ENCODE results near the gene FBXL20.
"Not testable (repeated sequence)": the region's sequence is repeated elsewhere in the genome, so short reads cannot be mapped to it uniquely, and the experiment has no call there.

FBXL20 gene

DNA sequence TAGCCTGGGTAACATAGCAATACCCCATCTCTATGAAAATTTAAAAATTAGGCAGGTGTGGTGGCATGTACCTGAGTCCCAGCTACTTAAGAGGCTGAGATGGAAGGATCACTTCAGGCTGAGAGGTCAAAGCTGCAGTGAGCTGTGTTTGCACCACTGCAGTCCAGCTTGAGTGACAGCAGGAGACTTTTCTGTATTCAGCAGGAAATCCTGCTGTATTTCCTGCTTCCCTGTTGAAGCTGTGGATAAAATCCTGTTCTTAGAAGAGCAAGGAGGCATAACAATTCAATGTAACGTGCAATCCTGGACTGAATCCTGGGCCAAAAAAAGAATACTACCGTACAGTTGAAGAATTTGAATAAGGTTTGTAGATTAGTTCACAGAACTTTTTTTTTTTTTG is 62.2 kb downstream of the FBXL20 start:
- DNase-seq (ENCODE audit: low spot score) = no peak
- in situ Hi-C loops (cut with MboI; ENCODE audit: low sequenced_read_pairs, unreplicated experiment) = no loop called here
- TF ChIP-seq, protein P1, sequence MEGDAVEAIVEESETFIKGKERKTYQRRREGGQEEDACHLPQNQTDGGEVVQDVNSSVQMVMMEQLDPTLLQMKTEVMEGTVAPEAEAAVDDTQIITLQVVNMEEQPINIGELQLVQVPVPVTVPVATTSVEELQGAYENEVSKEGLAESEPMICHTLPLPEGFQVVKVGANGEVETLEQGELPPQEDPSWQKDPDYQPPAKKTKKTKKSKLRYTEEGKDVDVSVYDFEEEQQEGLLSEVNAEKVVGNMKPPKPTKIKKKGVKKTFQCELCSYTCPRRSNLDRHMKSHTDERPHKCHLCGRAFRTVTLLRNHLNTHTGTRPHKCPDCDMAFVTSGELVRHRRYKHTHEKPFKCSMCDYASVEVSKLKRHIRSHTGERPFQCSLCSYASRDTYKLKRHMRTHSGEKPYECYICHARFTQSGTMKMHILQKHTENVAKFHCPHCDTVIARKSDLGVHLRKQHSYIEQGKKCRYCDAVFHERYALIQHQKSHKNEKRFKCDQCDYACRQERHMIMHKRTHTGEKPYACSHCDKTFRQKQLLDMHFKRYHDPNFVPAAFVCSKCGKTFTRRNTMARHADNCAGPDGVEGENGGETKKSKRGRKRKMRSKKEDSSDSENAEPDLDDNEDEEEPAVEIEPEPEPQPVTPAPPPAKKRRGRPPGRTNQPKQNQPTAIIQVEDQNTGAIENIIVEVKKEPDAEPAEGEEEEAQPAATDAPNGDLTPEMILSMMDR (IDR thresholded peaks at IDR 0.05; ENCODE audit: borderline replicate concordance, control extremely low read depth, extremely low read depth, insufficient read depth, missing control alignments) = no peak

DNA sequence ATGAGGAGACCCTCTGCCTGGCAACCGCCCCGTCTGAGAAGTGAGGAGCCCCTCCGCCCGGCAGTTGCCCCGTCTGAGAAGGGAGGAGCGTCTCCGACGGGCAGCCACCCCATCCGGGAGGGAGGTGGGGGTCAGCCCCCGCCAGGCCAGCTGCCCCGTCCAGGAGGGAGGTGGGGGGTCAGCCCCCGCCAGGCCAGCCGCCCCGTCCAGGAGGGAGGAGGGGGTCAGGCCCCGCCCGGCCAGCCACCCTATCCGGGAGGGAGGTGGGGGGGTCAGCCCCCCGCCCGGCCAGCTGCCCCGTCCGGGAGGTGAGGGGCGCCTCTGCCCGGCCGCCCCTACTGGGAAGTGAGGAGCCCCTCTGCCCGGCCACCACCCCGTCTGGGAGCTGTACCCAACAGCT is 63.8 kb downstream of the FBXL20 start:
- DNase-seq (ENCODE audit: low spot score); in situ Hi-C loops (cut with MboI; ENCODE audit: low sequenced_read_pairs, unreplicated experiment): not testable (repeated sequence)

DNA sequence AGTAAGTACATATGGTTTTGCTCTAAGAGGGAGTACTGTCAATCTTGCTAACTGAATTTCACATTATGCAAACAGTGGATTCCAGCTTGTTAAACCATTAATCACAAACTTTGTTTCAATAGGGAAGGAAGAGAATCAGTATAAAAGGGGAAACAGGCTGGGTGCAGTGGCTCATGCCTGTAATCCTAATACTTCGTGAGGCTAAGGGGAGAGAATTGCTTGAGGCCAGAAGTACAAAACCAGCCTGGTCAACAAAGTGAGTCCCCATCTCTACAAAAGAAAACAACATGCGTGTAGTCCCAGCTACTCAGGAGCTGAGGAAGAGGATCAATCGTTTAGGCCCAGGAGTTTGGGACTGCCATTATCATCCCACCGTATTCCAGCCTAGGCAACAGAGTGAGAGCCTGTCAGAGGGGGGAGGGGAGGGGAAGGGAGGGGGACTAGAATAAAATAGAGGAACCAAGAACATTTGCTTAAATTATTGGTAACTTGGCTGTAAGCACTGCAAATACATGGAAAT is 65.7 kb downstream of the FBXL20 start:
- in situ Hi-C loops (cut with MboI; ENCODE audit: low sequenced_read_pairs, unreplicated experiment) = no loop called here
- DNase-seq (ENCODE audit: low spot score) = no peak
- TF ChIP-seq, protein P1 (IDR thresholded peaks at IDR 0.05; ENCODE audit: borderline replicate concordance, control extremely low read depth, extremely low read depth, insufficient read depth, missing control alignments) = no peak

DNA sequence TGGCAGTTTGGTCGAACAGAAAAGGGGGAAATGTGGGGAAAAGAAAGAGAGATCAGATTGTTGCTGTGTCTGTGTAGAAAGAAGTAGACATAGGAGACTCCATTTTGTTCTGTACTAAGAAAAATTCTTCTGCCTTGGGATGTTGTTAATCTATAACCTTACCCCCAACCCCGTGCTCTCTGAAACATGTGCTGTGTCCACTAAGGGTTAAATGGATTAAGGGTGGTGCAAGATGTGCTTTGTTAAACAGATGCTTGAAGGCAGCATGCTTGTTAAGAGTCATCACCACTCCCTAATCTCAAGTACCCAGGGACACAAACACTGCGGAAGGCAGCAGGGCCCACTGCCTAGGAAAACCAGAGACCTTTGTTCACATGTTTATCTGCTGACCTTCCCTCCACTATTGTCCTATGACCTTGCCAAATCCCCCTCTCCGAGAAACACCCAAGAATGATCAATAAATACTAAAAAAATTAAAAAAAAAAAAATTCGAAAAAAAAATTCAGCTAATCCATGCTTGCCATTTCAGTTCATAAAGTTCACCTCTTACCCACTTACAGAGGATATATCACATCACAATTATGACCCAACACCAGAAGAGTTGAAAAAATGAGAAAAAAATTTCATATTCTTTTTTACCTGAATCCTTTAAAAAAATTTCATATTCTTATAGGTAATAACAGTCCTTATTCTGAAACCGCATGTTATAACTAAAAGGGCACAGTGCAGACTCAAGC is 67.2 kb downstream of the FBXL20 start:
- in situ Hi-C loops (cut with MboI; ENCODE audit: low sequenced_read_pairs, unreplicated experiment); DNase-seq (ENCODE audit: low spot score): not testable (repeated sequence)

DNA sequence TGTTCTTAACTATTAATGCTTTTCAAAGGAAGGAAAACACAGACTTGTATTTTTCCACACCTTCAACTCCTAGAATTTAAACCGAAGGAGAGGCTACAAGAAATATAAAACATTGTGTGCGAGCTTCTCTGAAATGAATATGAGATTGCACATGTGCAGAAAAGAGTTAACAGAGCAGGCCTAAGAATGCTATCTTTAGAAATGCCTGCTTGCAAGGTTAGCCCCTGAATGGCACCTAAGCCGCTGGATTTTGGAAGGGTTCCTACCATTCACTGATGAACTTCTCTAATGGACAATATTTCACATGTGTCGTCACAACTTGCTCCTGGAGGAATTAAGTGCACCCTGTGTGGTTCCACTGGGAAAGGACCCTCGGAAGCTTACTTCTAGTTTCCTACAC is 69.3 kb downstream of the FBXL20 start:
- DNase-seq (ENCODE audit: low spot score) = no peak
- in situ Hi-C loops (cut with MboI; ENCODE audit: low sequenced_read_pairs, unreplicated experiment) = no loop called here
- TF ChIP-seq, protein P1 (IDR thresholded peaks at IDR 0.05; ENCODE audit: borderline replicate concordance, control extremely low read depth, extremely low read depth, insufficient read depth, missing control alignments) = no peak

DNA sequence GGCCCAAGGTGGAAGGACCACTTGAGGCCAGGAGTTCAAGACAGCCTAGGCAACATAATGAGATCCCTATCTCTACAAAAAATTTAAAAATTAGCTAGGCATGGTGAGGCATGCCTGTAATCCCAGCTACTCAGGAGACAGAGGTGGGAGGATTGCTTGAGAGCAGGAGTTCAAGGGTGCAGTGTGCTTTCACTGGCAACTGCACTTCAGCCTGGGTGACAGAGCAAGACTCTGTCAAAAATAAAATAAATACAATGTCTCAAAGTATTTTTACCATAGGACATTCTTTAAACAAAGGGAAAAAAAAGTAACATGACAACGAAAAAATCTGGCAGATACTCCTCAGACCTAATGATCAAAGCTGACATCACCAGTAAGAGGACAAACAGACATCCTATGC is 72.6 kb downstream of the FBXL20 start:
- TF ChIP-seq, protein P1 (IDR thresholded peaks at IDR 0.05; ENCODE audit: borderline replicate concordance, control extremely low read depth, extremely low read depth, insufficient read depth, missing control alignments) = no peak
- in situ Hi-C loops (cut with MboI; ENCODE audit: low sequenced_read_pairs, unreplicated experiment) = no loop called here
- DNase-seq (ENCODE audit: low spot score) = no peak

DNA sequence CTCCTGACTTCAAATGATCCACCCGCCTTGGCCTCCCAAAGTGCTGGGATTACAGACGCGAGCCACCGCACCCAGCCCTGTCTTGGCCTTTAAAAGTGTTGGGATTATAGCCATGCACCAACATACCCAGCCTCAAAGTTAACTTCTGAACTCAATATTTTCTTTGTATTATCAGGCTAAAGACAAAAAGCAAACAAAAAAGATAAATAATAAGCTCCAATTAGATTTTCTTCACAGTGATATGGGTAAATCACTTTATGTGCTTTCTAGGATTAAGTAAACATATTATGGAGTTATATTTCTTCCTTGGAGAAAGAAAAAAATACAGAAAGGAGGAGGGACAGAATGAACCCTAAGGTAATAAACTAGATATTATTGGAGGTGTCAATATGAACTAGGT is 74.3 kb downstream of the FBXL20 start:
- TF ChIP-seq, protein P1 (IDR thresholded peaks at IDR 0.05; ENCODE audit: borderline replicate concordance, control extremely low read depth, extremely low read depth, insufficient read depth, missing control alignments) = no peak
- in situ Hi-C loops (cut with MboI; ENCODE audit: low sequenced_read_pairs, unreplicated experiment) = no loop called here
- no peak for DNase-seq (ENCODE audit: low spot score)
